K562 (cell line): ENCODE data around the gene U2AF1L4. TPM values are rescaled to one million over a fixed set of nuclear protein-coding genes. Genes with fewer than 3 reads are reported as not detected.

Experiments
- CBX5 ChIP-seq: IDR thresholded peaks from 2 replicates; pipeline ENCODE4 v1.6.1; 2014; ENCODE audit warnings: low read depth, borderline replicate concordance
- DACH1 ChIP-seq: fragments of 450-650 bp; IDR thresholded peaks from 2 replicates; pipeline ENCODE4 v1.6.1; 2018; ENCODE audit not compliant: partially characterized antibody
- HCFC1 ChIP-seq: IDR thresholded peaks from 2 replicates; pipeline ENCODE4 v1.6.1; 2012; ENCODE audit warnings: low read depth, low read length, improper control_type of control experiment
- KDM1A ChIP-seq, 2 experiments: fragments of 450-650 bp; IDR thresholded peaks; 2 replicates each; pipeline ENCODE4 v1.6.1; 2016; ENCODE audit warnings: mild to moderate bottlenecking in 2 of 2
- KLF13 ChIP-seq: fragments of 450-650 bp; IDR thresholded peaks from 2 replicates; pipeline ENCODE4 v1.6.1; 2016; ENCODE audit warnings: missing genetic modification characterization, low read depth, mild to moderate bottlenecking, missing compliant biosample characterization, moderate library complexity, borderline replicate concordance
- MTA3 ChIP-seq: fragments of 450-650 bp; formaldehyde crosslinking; IDR thresholded peaks from 2 replicates; pipeline ENCODE4 v1.6.1; 2017; ENCODE audit warnings: mild to moderate bottlenecking, borderline replicate concordance
- NR2C1 ChIP-seq, 2 experiments: fragments of 450-650 bp; IDR thresholded peaks; 2 replicates each; pipeline ENCODE4 v1.6.1; 2017; ENCODE audit warnings: mild to moderate bottlenecking in 2 of 2, antibody characterized with exemption in 1 of 2, inconsistent platforms in 1 of 2, missing compliant biosample characterization in 1 of 2, missing genetic modification characterization in 1 of 2
- POLR2H ChIP-seq: IDR thresholded peaks from 2 replicates; pipeline ENCODE4 v1.6.1; 2016; ENCODE audit warnings: missing genetic modification characterization, low read depth, mild to moderate bottlenecking, control low read depth, missing compliant biosample characterization, moderate library complexity
- SMAD3 ChIP-seq: fragments of 450-650 bp; formaldehyde crosslinking; conservative IDR thresholded peaks from 2 replicates; pipeline ENCODE4 v1.4.0; 2020; ENCODE audit warnings: mild to moderate bottlenecking
- TAF7 ChIP-seq: fragments of 450-650 bp; IDR thresholded peaks from 2 replicates; pipeline ENCODE4 v1.6.1; 2016; ENCODE audit warnings: missing genetic modification characterization, missing compliant biosample characterization
- ZBTB1 ChIP-seq: sonication (generic); formaldehyde crosslinking; IDR thresholded peaks from 2 replicates; pipeline ENCODE4 v1.8.1; 2023; ENCODE audit warnings: missing genetic modification reagents, low read depth, mild to moderate bottlenecking, borderline replicate concordance
- polyA plus RNA-seq, 8 experiments: library from polyadenylated mRNA; depleted of rRNA in 4 of 8; stranded (reverse) in 5 of 8; unstranded in 3 of 8; fragments of >200 nt; fragmentation: Nextera tagmentation in 2 of 8; fragmentation: Illumina TruSeq in 1 of 8; extraction: Ambion mirVana in 2 of 8; extraction: Trizol in 1 of 8; gene quantifications; 2 replicates each; pipeline versions ENCODE4 v1.2.1 to v1.2.3, GENCODE V29; 2011 to 2014; ENCODE audit warnings: inconsistent platforms in 1 of 8, missing spikeins in 1 of 8
- total RNA-seq, 7 experiments: library from RNA; depleted of rRNA in 6 of 7; stranded (reverse); fragments of >200 nt in 6 of 7; fragmentation: Illumina TruSeq in 2 of 7; extraction: Trizol in 2 of 7; gene quantifications; 2 replicates each; pipeline versions ENCODE4 v1.2.1 to v1.2.3, GENCODE V29; 2011 to 2021; ENCODE audit warnings: low replicate concordance in 1 of 7
- TF ChIP-seq, protein P1 (sequence below), 2 experiments: fragments of 150-350 bp in 1 of 2; IDR thresholded peaks; 2 replicates each; pipeline ENCODE4 v1.6.1; 2012 to 2016; ENCODE audit warnings: low read depth in 2 of 2, low read length in 2 of 2, mild to moderate bottlenecking in 1 of 2, moderate library complexity in 1 of 2
- TF ChIP-seq, protein P2 (sequence below): sonication (generic); formaldehyde crosslinking; IDR thresholded peaks from 2 replicates; pipeline ENCODE4 v1.8.0; 2022; ENCODE audit warnings: missing genetic modification reagents, mild to moderate bottlenecking, borderline replicate concordance
- TF ChIP-seq, protein P3 (sequence below): fragments of 250-450 bp; sonication (Bioruptor Pico); IDR thresholded peaks from 2 replicates; pipeline ENCODE4 v1.9.0; 2021; ENCODE audit warnings: mild to moderate bottlenecking
- TF ChIP-seq, protein P4 (sequence below): fragments of 250-450 bp; sonication (Bioruptor Pico); IDR thresholded peaks from 2 replicates; pipeline ENCODE4 v1.8.0; 2021; ENCODE audit warnings: moderate library complexity, mild to moderate bottlenecking, inconsistent platforms
- TF ChIP-seq, protein P5 (sequence below): fragments of 250-450 bp; sonication (Bioruptor Pico); IDR thresholded peaks from 2 replicates; pipeline ENCODE4 v1.5.0; 2021

The U2AF1L4 gene
- total and polyA plus RNA-seq, 9 of the 15 experiments (the other 6 are each of a cell fraction or from before 2014, with no cell fraction given), result 8.4 to 19.5 (median 12.6) TPM

DNA sequence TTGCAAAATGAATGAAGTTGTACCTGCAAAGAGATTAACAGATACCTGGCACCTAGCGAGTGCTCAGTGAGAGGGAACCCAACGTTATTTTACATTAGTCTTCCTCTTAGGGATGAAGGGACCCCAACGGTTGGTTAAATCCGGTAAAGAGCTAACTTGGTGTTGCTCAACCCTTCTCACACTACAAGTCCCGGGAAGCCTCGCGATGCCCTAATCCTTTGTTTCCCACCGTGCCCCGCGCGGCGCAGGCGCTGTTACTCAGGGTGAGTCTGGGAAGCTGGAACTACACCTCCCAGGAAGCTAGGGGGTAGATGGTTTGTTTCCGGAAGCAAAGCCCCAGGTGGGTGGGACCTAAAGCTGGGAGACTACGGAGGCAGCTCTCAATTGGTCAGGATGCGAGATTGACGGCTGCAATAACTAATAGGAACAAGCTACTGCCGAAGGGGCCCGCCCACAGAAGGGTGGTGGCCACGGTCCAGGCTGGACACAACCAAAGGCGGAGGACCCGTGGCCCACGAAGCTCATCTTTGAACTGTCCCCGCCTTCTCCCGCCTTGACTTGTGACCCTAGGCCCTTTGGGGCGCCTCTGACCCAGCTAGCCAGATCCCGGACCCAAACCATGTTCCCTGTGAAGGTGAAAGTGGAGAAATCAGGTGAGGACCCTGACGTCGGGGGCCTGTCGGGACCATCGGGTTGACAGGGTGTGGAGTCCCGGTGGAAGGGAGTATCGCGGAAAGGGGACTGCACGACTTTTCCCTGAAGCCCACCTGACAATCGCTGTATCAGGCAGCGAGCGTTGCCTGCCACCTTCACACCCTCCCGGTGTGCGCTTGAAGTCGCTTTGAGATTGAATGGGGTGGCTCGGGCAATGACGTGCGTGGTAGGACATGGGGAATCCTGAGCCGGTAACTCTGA lies 3.1 kb upstream of the U2AF1L4 start, which contains the start of gene LIN37 (continued):
- no peak for TF ChIP-seq KDM1A (IDR thresholded peaks at IDR 0.05)
- TF ChIP-seq MTA3, result no peak; the same call in 1 of the 2 replicates
- TF ChIP-seq, protein P1, sequence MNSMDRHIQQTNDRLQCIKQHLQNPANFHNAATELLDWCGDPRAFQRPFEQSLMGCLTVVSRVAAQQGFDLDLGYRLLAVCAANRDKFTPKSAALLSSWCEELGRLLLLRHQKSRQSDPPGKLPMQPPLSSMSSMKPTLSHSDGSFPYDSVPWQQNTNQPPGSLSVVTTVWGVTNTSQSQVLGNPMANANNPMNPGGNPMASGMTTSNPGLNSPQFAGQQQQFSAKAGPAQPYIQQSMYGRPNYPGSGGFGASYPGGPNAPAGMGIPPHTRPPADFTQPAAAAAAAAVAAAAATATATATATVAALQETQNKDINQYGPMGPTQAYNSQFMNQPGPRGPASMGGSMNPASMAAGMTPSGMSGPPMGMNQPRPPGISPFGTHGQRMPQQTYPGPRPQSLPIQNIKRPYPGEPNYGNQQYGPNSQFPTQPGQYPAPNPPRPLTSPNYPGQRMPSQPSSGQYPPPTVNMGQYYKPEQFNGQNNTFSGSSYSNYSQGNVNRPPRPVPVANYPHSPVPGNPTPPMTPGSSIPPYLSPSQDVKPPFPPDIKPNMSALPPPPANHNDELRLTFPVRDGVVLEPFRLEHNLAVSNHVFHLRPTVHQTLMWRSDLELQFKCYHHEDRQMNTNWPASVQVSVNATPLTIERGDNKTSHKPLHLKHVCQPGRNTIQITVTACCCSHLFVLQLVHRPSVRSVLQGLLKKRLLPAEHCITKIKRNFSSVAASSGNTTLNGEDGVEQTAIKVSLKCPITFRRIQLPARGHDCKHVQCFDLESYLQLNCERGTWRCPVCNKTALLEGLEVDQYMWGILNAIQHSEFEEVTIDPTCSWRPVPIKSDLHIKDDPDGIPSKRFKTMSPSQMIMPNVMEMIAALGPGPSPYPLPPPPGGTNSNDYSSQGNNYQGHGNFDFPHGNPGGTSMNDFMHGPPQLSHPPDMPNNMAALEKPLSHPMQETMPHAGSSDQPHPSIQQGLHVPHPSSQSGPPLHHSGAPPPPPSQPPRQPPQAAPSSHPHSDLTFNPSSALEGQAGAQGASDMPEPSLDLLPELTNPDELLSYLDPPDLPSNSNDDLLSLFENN (IDR thresholded peaks at IDR 0.05; ENCODE audit: low read depth in 2 of 2, low read length in 2 of 2), result no peak
- peak; percentile 98 for TF ChIP-seq HCFC1
- TF ChIP-seq CBX5, result no peak
- TF ChIP-seq, protein P2, sequence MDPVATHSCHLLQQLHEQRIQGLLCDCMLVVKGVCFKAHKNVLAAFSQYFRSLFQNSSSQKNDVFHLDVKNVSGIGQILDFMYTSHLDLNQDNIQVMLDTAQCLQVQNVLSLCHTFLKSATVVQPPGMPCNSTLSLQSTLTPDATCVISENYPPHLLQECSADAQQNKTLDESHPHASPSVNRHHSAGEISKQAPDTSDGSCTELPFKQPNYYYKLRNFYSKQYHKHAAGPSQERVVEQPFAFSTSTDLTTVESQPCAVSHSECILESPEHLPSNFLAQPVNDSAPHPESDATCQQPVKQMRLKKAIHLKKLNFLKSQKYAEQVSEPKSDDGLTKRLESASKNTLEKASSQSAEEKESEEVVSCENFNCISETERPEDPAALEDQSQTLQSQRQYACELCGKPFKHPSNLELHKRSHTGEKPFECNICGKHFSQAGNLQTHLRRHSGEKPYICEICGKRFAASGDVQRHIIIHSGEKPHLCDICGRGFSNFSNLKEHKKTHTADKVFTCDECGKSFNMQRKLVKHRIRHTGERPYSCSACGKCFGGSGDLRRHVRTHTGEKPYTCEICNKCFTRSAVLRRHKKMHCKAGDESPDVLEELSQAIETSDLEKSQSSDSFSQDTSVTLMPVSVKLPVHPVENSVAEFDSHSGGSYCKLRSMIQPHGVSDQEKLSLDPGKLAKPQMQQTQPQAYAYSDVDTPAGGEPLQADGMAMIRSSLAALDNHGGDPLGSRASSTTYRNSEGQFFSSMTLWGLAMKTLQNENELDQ, result no peak
- no peak for TF ChIP-seq TAF7 (tag)
- TF ChIP-seq, protein P3, sequence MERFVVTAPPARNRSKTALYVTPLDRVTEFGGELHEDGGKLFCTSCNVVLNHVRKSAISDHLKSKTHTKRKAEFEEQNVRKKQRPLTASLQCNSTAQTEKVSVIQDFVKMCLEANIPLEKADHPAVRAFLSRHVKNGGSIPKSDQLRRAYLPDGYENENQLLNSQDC, result no peak
- no peak for TF ChIP-seq KLF13 (tag)
- TF ChIP-seq, protein P4, sequence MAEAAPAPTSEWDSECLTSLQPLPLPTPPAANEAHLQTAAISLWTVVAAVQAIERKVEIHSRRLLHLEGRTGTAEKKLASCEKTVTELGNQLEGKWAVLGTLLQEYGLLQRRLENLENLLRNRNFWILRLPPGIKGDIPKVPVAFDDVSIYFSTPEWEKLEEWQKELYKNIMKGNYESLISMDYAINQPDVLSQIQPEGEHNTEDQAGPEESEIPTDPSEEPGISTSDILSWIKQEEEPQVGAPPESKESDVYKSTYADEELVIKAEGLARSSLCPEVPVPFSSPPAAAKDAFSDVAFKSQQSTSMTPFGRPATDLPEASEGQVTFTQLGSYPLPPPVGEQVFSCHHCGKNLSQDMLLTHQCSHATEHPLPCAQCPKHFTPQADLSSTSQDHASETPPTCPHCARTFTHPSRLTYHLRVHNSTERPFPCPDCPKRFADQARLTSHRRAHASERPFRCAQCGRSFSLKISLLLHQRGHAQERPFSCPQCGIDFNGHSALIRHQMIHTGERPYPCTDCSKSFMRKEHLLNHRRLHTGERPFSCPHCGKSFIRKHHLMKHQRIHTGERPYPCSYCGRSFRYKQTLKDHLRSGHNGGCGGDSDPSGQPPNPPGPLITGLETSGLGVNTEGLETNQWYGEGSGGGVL (CRISPR knock-in tag), result no peak
- TF ChIP-seq SMAD3, result no peak
- TF ChIP-seq POLR2H (tag), result peak; percentile 76
- TF ChIP-seq, protein P5, sequence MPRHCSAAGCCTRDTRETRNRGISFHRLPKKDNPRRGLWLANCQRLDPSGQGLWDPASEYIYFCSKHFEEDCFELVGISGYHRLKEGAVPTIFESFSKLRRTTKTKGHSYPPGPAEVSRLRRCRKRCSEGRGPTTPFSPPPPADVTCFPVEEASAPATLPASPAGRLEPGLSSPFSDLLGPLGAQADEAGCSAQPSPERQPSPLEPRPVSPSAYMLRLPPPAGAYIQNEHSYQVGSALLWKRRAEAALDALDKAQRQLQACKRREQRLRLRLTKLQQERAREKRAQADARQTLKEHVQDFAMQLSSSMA (CRISPR knock-in tag), result no peak
- no peak for TF ChIP-seq ZBTB1 (CRISPR knock-in tag)
- no peak for TF ChIP-seq DACH1
- peak; percentile 96 for TF ChIP-seq NR2C1 (IDR thresholded peaks at IDR 0.05)
- TF ChIP-seq NR2C1 (tag; IDR thresholded peaks at IDR 0.05), result peak; percentile 98
